Stimulated activated CD8-positive, alpha-beta memory T cell treated with anti-CD3 and anti-CD28 coated beads, Interleukin-2, amount 100 ng/mL, for 1 hour (primary cell): Measurements from ENCODE around the gene FBL.
"Not testable (repeated sequence)": the region's sequence is repeated elsewhere in the genome, so short reads cannot be mapped to it uniquely, and the experiment has no call there.

Experiments
- DNase-seq, 2 donors: peaks; one replicate each; pipeline ENCODE4 v3.0.0-alpha.2; 2020; ENCODE audit warnings: low read depth in 2 of 2

FBL gene

DNA sequence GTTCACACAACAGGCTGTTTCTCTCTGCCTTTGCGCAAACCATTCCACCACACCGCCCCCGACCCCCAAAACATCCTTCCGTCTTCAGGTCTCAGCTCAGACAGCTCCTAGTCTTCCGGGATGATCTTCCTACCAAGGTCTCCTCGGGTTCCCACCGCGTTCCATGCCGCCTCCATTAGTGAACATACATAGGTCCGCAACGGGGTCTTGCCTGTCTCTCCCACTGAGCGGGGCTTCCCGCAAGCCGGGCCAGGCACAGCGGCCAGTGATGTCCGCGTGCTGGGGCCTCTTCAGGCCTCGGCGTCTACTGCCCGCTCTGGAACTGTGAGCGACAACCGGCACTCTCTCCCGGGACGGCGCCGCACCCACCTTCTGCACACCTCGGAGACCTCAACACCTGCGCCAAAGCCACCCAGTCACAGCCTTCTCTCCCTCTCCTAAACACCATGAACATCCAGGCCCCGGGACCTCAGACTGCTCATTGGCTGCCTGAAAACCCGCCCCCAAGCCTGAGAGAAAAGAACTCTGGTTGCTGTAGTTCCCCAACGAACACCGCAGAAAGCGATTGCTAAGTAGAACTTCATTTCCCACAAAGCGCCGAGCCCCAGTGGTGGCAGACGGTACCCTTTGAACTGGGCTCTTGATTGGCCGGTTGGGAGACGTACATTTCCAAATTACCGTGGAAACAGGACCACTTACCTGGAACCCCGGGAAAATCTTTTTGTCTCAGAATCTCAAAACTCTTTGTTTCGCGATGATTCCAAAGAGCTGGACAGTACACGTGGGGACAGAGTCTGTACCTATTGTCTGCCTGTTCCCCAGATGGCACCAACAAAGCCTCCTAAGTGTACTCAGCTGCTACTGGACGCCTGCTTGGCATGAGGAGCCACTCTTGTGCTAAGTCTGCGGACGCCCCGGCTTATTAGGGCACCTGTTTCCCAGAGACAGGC, 21.8 kb downstream of the FBL start:
- peak; percentile 67 to 70 for DNase-seq

- DNase-seq = no peak
These were observed 22.5 kb downstream of the FBL start for GRCh38 chr19:39823686-39824085.

GRCh38 chr19:39820696-39821095, 25.5 kb downstream of the FBL start:
- no peak for DNase-seq

DNA sequence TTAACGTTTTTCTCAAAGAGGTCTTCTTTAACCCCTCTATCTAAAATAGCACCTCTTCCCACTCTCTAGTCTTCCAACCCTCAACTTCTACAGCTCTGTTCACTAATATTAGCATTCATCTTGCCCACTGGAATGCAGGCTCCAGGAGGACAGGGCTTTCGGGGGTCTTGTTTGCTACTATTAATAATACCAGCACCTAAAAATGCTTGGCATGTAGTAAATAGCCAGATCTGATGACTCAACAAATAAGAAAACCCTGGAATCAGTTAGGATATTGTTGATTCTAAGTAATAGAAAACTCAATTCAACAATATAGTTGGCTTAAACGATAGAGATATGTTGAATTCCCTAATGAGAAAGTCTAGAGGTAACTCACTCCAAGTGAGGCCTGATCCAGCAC, 26.4 kb downstream of the FBL start:
- no peak for DNase-seq

- DNase-seq = no peak
These were observed 27.5 kb downstream of the FBL start for GRCh38 chr19:39818626-39819097.

GRCh38 chr19:39817888-39818561, 28.2 kb downstream of the FBL start:
- DNase-seq = no peak

DNA sequence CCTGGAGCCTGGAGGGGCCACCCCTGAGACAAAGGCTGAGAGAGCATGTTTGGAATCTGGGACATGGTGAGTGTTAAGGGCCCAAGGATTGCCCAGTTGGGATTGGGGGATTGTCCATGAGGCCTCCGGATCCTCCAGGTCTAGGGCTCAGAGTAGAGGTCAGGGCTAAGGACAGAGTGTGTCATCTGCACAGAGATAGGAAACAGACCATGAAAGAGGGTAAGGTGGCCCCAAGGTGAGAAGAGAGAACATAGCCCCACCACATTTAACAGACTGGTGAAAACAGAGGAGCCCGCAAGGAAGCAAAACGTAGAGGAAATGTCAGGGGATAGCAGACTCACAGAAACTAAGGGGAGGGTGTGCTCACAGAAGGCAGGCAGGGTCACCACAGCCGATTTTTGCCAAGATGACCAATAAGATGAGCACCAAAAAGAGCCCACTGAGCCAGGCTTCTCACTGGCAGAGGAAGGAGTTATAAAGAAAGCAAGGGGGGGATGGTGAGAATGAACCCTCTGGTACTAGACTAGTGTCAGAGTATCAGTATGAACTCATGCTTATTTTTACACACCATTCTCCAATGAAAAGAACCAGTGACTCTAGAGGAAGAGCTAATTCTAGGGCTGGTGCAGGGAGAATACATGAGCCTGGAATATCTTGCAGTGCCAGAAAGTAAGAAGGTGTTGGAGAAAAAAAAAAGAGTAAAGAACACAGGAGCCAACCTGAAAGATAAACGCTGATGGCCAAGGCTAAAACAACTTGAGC, 29.7 kb downstream of the FBL start:
- DNase-seq = no peak

- no peak for DNase-seq
These were observed 31.6 kb downstream of the FBL start for GRCh38 chr19:39814595-39814994.

DNA sequence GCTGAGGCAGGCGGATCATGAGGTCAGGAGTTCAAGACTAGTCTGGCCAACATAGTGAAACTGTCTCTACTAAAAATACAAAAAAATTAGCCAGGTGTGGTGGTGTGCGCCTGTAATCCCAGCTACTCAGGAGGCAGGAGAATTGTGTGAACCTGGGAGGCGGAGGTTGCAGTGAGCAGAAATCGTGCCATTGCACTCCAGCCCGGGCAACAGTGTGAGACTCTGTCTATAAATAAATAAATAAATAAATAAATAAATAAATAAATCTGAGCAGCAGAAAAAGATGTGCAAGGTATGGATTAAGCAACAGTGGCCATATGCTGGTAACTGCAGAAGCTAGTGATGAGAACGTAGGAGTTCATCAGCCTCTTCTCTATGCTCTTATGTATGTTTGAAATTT, 32.1 kb downstream of the FBL start:
- DNase-seq = not testable (repeated sequence)

GRCh38 chr19:39813264-39813993, 32.8 kb downstream of the FBL start:
- no peak for DNase-seq

DNA sequence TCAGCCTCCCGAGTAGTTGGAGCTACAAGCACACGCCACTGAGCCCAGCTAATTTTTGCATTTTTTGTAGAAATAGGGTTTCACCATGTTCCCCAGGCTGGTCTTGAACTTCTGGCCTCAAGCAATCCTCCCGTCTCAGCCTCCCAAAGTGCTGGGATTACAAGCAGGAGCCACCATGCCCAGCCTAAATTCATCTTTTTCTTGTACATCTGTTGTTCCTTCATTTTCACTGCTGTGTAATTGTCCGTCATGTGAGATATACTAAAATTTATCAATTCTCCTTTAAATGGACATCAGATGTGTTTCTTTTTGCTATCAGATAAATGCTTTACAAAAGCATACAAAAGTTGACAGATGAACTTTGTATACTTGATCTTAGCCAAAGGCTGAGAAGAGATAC, 35.1 kb downstream of the FBL start:
- DNase-seq = no peak

- DNase-seq = no peak
These were observed 35.8 kb downstream of the FBL start for GRCh38 chr19:39810424-39810823.

DNA sequence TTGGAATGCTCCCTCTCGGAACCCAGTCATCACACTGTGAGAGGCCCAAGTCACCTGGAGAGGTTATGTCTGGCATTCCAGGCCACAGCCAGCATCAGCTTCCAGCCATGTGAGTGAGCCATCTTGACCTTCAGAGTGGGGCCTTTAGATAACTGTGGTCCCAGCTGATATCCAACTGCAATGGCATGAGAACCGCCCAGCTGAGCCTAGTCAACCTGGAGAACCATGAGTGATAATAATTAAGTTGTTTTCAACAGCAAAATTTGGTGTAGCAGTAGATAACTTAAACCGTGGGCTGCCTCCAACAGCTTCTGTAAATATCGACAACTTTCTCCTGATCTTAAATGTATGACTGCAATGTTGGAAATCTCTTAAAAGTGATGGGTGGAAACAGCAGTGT, 36.8 kb downstream of the FBL start:
- no peak for DNase-seq

DNA sequence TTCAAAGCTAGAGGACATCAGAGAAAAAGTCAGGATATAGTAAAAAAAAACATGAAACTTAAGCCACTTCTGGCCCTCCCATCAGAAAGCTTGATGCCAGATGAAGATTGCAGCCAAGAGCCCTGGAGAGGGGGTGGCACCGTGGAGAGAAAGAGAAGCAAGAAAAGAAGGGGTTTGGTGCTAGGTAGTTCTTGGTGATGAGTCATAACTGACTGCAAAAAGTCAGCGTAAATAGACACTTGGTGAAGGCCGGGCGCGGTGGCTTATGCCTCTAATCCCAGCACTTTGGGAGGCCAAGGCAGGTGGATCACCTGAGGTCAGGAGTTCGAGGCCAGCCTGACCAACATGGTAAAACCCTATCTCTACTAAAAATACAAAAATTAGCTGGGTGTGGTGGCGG, 37.5 kb downstream of the FBL start:
- not testable (repeated sequence) for DNase-seq

DNA sequence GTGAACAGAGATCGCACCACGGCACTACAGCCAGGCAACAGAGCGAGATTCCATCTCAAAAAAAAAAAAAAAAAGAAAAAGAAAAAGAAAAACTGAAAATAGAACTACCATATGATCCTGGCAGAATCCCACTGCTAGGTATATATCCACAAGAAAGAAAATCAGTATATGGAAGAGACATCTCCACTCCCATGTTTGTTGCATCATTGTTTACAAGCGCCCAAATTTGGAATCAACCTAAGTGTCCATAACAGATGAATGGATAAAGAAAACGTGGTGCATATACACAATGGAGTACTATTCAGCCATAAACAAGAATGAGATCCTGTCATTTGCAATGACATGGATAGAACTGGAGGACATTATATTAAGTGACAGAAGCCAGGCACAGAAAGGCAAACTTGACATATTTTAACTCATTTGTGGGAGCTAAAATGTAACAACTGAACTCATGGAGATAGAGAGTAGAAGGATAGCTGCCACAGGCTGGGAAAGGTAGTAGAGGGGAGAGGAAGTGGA, 38.3 kb downstream of the FBL start:
- DNase-seq = no peak

GRCh38 chr19:39805104-39805503, 41.1 kb downstream of the FBL start:
- no peak for DNase-seq

DNA sequence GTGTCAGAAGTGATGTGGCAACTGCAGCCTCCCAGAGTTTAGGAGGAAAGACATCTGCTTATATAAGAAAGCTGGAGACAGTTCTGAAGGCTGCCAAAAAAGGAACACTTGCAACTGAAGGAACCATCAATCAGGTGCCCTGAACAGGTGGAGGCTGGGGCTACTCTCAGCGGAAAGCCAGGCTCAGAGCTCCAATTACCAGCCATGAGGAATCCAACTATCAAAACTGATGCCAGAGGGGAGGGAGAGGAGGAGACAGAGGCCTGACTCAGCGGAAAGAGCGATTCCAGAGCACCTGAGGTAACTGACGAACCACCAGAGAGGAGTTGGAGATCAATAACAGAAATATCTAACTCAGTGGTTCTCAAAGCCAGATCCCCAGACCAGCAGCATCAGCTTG, 43.2 kb downstream of the FBL start:
- DNase-seq = no peak

- no peak for DNase-seq
These were observed 49.1 kb downstream of the FBL start for GRCh38 chr19:39797083-39797482.

DNA sequence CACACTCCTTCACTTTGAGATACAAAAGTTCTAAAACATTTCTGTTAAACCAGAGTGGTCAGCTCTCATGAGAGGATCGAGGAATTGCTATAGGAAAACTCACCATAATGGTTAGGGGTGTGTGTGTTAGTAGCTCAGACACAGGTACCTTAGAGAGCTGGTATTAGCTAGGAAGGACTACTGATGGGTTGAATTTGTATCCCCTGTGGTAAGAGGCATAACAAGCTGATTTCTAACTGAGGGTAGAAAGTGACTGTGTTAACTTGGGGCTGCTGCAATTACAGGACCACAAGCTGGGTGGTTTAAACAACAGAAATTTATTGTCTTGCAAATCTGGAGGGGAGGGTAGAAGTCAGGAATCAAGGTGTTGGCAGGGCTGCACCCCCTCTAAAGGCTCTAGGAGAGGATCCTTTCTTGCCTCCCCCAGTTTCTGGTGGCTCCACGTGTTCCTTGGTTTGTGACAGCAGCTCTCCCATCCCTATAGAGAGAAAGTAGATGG, 50.1 kb downstream of the FBL start:
- DNase-seq = no peak

GRCh38 chr19:39795001-39795400, 51.2 kb downstream of the FBL start:
- no peak for DNase-seq

DNA sequence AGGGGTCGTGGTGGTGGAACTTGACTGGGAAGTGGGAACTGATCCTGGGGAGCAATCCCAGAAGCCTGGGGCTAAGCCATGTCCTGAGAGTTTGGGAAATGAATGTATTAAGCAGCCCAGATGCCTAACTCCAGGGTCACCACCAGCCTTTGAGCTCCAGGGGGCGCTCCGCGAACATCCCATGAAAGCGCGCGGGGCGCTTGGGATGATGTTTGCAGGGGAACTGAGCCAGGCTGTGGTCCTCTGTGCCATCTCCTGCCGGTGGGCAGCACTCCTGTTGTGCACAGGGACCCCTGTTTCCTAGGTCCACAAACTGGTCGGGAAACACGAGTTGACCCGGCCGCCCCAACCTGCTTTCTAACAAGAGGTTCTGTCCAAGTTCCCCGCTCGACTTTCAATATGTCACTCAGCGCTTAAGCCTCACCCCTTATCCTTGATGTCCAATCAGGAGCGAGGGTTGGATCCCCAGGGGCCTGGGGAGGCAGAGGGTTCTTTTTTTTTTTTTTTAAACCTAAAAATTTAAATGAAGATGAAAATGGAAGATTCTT, 53.1 kb downstream of the FBL start:
- peak; percentile 50 to 57 for DNase-seq
